ENCODE results near the gene TSEN54. TPM values are rescaled to one million over a fixed set of nuclear protein-coding genes. Genes with fewer than 3 reads are reported as not detected.

The TSEN54 gene
- total RNA-seq, 2 experiments from 2014 or later = 73.3 to 78.7 TPM

GRCh38 chr17:75565618-75566017 lies 49.3 kb downstream of the TSEN54 start:
- H3K27ac ChIP-seq (ENCODE audit: low read depth in 1 of 2, low read length in 2 of 2) = no peak overlapping the region
- no peaks in the 10 kb centered on the region for H3K9me3 Mint-ChIP-seq
- no peak overlapping the region for H3K4me3 Mint-ChIP-seq
- intact Hi-C loops (cut with DNase I, micrococcal nuclease) = no loop called here
- TF ChIP-seq CTCF (IDR thresholded peaks at IDR 0.05) = no peak
- H3K27ac Mint-ChIP-seq = no peak overlapping the region
- H3K9me3 ChIP-seq (ENCODE audit: control insufficient read depth in 1 of 2, insufficient read depth in 1 of 2, low read length in 2 of 2) = no peaks in the 10 kb centered on the region
- H3K4me1 ChIP-seq (ENCODE audit: insufficient read depth, low read length) = peaks cover under 1% of the 10 kb centered on the region
- CTCF ChIA-PET = no interaction called here
- H3K36me3 ChIP-seq (ENCODE audit: insufficient read depth, low read length) = peaks cover 42% of the 10 kb centered on the region
- DNase-seq = no peak
- H3K27me3 ChIP-seq (ENCODE audit: control insufficient read depth in 1 of 2, insufficient read depth in 2 of 2, low read length in 2 of 2) = no peaks in the 10 kb centered on the region
- POLR2A ChIA-PET = no interaction called here
- no peak for ATAC-seq (ENCODE audit: poor library complexity)
- peaks cover 19% of the 10 kb centered on the region for H3K36me3 Mint-ChIP-seq (ENCODE audit: low read depth)
- no peaks in the 10 kb centered on the region for H3K27me3 Mint-ChIP-seq
- no peaks in the 10 kb centered on the region for H3K4me1 Mint-ChIP-seq (ENCODE audit: low read depth)
- H3K4me3 ChIP-seq (ENCODE audit: low read length) = no peak overlapping the region

- no peaks in the 10 kb centered on the region for H3K27me3 Mint-ChIP-seq
- intact Hi-C loops (cut with DNase I, micrococcal nuclease) = no loop called here
- H3K27me3 ChIP-seq (ENCODE audit: control insufficient read depth in 1 of 2, insufficient read depth in 2 of 2, low read length in 2 of 2) = no peaks in the 10 kb centered on the region
- peaks cover 42% of the 10 kb centered on the region for H3K36me3 ChIP-seq (ENCODE audit: insufficient read depth, low read length)
- H3K27ac ChIP-seq (ENCODE audit: low read depth in 1 of 2, low read length in 2 of 2) = no peak overlapping the region
- no peaks in the 10 kb centered on the region for H3K9me3 ChIP-seq (ENCODE audit: control insufficient read depth in 1 of 2, insufficient read depth in 1 of 2, low read length in 2 of 2)
- POLR2A ChIA-PET = no interaction called here
- H3K27ac Mint-ChIP-seq = no peak overlapping the region
- peaks cover 19% of the 10 kb centered on the region for H3K36me3 Mint-ChIP-seq (ENCODE audit: low read depth)
- no peak for TF ChIP-seq CTCF (IDR thresholded peaks at IDR 0.05)
- no peaks in the 10 kb centered on the region for H3K9me3 Mint-ChIP-seq
- H3K4me1 Mint-ChIP-seq (ENCODE audit: low read depth) = no peaks in the 10 kb centered on the region
- ATAC-seq (ENCODE audit: poor library complexity) = no peak
- peaks cover 2% of the 10 kb centered on the region for H3K4me1 ChIP-seq (ENCODE audit: insufficient read depth, low read length)
- CTCF ChIA-PET = no interaction called here
- no peak overlapping the region for H3K4me3 ChIP-seq (ENCODE audit: low read length)
- no peak for DNase-seq
- H3K4me3 Mint-ChIP-seq = no peak overlapping the region
Measured at GRCh38 chr17:75566416-75566815, 50.1 kb downstream of the TSEN54 start.

GRCh38 chr17:75566834-75567233 lies 50.5 kb downstream of the TSEN54 start:
- Histone ChIP-seq H3K9me3 (ENCODE audit: control insufficient read depth in 1 of 2, insufficient read depth in 1 of 2, low read length in 2 of 2) (no peaks in the 10 kb centered on the region), H3K27me3 (ENCODE audit: control insufficient read depth in 1 of 2, insufficient read depth in 2 of 2, low read length in 2 of 2) (no peaks in the 10 kb centered on the region), H3K4me1 (ENCODE audit: insufficient read depth, low read length) (peaks cover 6% of the 10 kb centered on the region), H3K36me3 (ENCODE audit: insufficient read depth, low read length) (peaks cover 42% of the 10 kb centered on the region), H3K27ac (ENCODE audit: low read depth in 1 of 2, low read length in 2 of 2) (no peak overlapping the region), H3K4me3 (ENCODE audit: low read length) (no peak overlapping the region)
- Mint-ChIP-seq H3K27ac (no peak overlapping the region), H3K4me1 (ENCODE audit: low read depth) (no peaks in the 10 kb centered on the region), H3K9me3 (no peaks in the 10 kb centered on the region), H3K36me3 (ENCODE audit: low read depth) (peaks cover 19% of the 10 kb centered on the region), H3K27me3 (no peaks in the 10 kb centered on the region), H3K4me3 (no peak overlapping the region)
- ChIA-PET CTCF (no interaction called here), POLR2A (interaction anchor here (0.7 kb wide), 1 partner anchor 84 kb away, joined by 3 read pairs; no protein-coding TSS in a partner anchor)
- DNase-seq (no peak), ATAC-seq (ENCODE audit: poor library complexity) (no peak)
- no peak for TF ChIP-seq CTCF (IDR thresholded peaks at IDR 0.05)
- intact Hi-C loops (cut with DNase I, micrococcal nuclease) = no loop called here

Measured in CD4-positive, alpha-beta T cell (primary cell).